Measurements from ENCODE around the gene VPS37C.

- TF ChIP-seq CTCF (IDR thresholded peaks at IDR 0.05; ENCODE audit: low read depth, low read length) (no peak), EZH2phosphoT487 (IDR thresholded peaks at IDR 0.05; ENCODE audit: low read depth) (no peak)
Measured at GRCh38 chr11:61176446-61176845, 15.2 kb upstream of the VPS37C start.

Measured in OCI-LY3 (cell line).